Measurements from ENCODE around the gene SLC9A9.

GRCh38 chr3:143358155-143358792, 490.0 kb downstream of the SLC9A9 start:
- TF ChIP-seq EZH2 (IDR thresholded peaks at IDR 0.05; ENCODE audit: borderline replicate concordance, low read depth, low read length, poor library complexity, severe bottlenecking): no peak
- no peak for TF ChIP-seq CTCF (conservative IDR thresholded peaks at IDR 0.05; ENCODE audit: low read depth, low read length)
